Measurements from ENCODE around the gene CDK19. TPM values are rescaled to one million over a fixed set of nuclear protein-coding genes. Genes with fewer than 3 reads are reported as not detected.

Gene CDK19
- total RNA-seq, 1 donor from 2014 or later: 41.6 TPM

DNA sequence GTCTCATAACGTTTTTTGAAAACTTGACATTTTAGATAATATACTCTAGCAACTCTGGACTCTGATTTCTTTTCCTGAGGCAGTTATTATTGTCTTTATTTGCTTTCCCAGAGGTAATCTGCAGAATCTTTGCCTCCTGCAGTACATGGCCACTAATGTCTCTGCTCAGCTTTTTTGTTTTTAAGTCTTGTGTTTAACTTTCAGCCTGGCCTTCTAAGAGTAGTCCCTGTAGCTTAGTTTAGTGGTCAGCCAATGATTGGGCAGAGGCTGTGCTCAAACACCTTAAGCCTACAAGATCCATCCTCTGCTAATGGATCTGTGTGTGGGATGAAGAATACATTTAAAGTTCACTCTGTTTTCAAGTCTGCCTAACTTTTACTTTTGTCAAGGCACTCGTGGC lies 241.7 kb downstream of the CDK19 start:
- TF ChIP-seq, protein P1, sequence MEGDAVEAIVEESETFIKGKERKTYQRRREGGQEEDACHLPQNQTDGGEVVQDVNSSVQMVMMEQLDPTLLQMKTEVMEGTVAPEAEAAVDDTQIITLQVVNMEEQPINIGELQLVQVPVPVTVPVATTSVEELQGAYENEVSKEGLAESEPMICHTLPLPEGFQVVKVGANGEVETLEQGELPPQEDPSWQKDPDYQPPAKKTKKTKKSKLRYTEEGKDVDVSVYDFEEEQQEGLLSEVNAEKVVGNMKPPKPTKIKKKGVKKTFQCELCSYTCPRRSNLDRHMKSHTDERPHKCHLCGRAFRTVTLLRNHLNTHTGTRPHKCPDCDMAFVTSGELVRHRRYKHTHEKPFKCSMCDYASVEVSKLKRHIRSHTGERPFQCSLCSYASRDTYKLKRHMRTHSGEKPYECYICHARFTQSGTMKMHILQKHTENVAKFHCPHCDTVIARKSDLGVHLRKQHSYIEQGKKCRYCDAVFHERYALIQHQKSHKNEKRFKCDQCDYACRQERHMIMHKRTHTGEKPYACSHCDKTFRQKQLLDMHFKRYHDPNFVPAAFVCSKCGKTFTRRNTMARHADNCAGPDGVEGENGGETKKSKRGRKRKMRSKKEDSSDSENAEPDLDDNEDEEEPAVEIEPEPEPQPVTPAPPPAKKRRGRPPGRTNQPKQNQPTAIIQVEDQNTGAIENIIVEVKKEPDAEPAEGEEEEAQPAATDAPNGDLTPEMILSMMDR (IDR thresholded peaks at IDR 0.05; ENCODE audit: unreplicated experiment): no peak
- DNase-seq (ENCODE audit: low spot score in 2 of 2, unreplicated experiment in 2 of 2): no peak
- Mint-ChIP-seq H3K36me3 (no peaks in the 10 kb centered on the region), H3K27ac (no peak overlapping the region), H3K4me3 (no peak overlapping the region), H3K9me3 (peaks cover 17% of the 10 kb centered on the region), H3K27me3 (ENCODE audit: low read depth) (no peaks in the 10 kb centered on the region), H3K4me1 (peaks cover 9% of the 10 kb centered on the region)

DNA sequence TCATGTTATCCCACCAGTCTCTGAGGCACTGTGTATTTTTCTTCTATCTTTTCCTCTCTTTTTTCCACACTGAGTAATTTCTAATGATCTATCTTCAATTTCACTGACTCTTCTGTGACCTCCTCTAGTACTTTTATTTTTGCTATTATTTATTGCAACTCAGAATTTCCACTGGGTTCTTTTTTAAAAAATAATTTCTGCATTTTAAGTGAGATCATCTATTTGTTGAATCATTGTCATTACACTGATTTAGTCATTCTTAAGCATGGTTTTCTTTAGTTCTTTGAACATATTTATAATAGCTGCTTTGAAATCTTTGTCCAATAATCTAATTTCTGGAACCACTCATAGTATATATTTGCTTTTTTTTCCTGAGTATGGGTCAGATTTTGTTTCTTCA lies 242.1 kb downstream of the CDK19 start:
- H3K27me3 Mint-ChIP-seq (ENCODE audit: low read depth): no peaks in the 10 kb centered on the region
- H3K9me3 Mint-ChIP-seq: peaks cover 13% of the 10 kb centered on the region
- H3K4me3 Mint-ChIP-seq: no peak overlapping the region
- TF ChIP-seq, protein P1 (IDR thresholded peaks at IDR 0.05; ENCODE audit: unreplicated experiment): no peak
- no peak overlapping the region for H3K27ac Mint-ChIP-seq
- no peaks in the 10 kb centered on the region for H3K36me3 Mint-ChIP-seq
- peaks cover 9% of the 10 kb centered on the region for H3K4me1 Mint-ChIP-seq
- no peak for DNase-seq (ENCODE audit: low spot score in 2 of 2, unreplicated experiment in 2 of 2)

DNA sequence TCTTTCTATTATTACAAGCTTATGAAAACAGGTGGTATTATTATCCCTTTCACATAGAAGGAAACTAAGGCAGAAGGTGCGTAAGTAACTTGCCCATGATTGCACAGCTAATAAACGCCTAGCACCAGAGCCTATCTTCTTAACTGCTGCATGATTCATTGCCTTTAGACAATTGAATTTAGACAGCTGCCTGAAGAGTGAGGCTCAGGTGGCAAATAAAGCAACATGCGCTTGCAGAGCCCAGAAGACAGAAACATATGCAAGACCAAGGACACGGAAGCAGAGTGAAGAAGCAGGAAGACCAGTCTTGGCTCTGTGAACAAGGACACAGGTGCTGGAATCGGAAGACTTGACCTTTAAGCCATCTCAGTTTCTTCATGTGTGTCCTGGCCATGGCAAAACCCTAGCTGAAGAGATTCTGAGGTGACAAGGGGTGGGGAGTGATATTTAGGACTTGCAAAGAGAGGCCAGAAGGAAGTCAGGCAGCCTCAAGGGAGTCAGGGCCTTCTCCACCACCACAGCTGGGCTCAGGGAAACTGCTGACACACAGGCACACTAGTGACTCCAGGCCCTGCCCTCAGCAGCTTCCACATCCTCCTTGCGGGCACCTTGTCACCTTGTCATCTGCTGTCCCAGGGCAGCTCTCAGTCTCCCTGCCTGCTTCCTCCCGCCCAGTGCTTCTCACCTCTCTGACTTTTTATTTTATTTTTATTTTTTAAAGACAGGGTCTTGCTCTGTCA lies 247.1 kb downstream of the CDK19 start:
- no peak overlapping the region for H3K27ac Mint-ChIP-seq
- no peak overlapping the region for H3K4me3 Mint-ChIP-seq
- no peaks in the 10 kb centered on the region for H3K36me3 Mint-ChIP-seq
- TF ChIP-seq, protein P1 (IDR thresholded peaks at IDR 0.05; ENCODE audit: unreplicated experiment): no peak
- H3K4me1 Mint-ChIP-seq: no peaks in the 10 kb centered on the region
- peaks cover 5% of the 10 kb centered on the region for H3K9me3 Mint-ChIP-seq
- DNase-seq (ENCODE audit: low spot score in 2 of 2, unreplicated experiment in 2 of 2): no peak
- no peaks in the 10 kb centered on the region for H3K27me3 Mint-ChIP-seq (ENCODE audit: low read depth)

DNA sequence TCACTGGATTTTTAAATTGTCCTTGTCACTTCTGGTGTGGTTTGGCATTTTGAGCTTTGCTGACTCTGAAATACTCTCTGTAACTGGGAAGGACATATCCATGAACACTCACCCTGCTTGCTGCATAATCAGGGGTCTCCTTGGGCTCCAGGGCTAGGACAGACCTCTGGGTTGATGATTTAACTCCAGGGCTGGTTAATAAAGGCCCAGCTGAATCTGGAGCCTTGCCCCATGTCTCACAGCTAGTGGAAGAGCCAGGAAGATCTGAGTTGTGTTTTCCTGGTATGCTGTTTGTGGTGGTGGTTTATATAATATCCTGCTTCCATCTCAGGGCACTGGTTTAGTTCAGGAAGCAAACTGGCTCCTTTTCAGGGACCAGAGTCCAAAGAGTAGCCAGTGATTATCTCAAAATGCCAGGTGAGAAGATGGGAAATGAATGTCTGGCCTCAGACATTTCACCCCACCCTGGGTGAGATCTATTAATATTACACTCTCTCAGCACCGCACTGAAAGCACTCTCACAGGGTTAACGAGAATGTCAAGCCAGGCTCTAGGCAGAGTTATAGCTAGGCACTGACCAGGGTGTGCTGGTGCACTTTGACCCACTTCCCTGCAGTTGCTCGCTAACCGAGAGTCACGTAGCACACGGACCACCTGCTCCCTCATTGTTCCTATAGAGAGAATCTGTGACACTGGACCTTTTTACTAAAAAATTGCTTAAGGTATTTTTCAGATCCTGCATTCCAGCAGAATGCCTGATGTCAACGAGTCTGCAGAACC lies 248.7 kb downstream of the CDK19 start:
- no peaks in the 10 kb centered on the region for H3K36me3 Mint-ChIP-seq
- no peak for DNase-seq (ENCODE audit: low spot score in 2 of 2, unreplicated experiment in 2 of 2)
- H3K4me3 Mint-ChIP-seq: no peak overlapping the region
- H3K9me3 Mint-ChIP-seq: peaks cover 11% of the 10 kb centered on the region
- H3K27ac Mint-ChIP-seq: no peak overlapping the region
- H3K27me3 Mint-ChIP-seq (ENCODE audit: low read depth): no peaks in the 10 kb centered on the region
- H3K4me1 Mint-ChIP-seq: no peaks in the 10 kb centered on the region
- TF ChIP-seq, protein P1 (IDR thresholded peaks at IDR 0.05; ENCODE audit: unreplicated experiment): no peak

- Mint-ChIP-seq H3K4me1 (no peaks in the 10 kb centered on the region), H3K4me3 (no peak overlapping the region), H3K9me3 (peaks cover 11% of the 10 kb centered on the region), H3K36me3 (no peaks in the 10 kb centered on the region), H3K27ac (no peak overlapping the region), H3K27me3 (ENCODE audit: low read depth) (no peaks in the 10 kb centered on the region)
- no peak for DNase-seq (ENCODE audit: low spot score in 2 of 2, unreplicated experiment in 2 of 2)
- TF ChIP-seq, protein P1 (IDR thresholded peaks at IDR 0.05; ENCODE audit: unreplicated experiment): no peak
Observed at GRCh38 chr6:110564703-110565421, 250.4 kb downstream of the CDK19 start.

Data from mesothelial cell of epicardium (in vitro differentiated cells).